ENCODE measurements around the gene TIGD6.

TIGD6 gene

DNA sequence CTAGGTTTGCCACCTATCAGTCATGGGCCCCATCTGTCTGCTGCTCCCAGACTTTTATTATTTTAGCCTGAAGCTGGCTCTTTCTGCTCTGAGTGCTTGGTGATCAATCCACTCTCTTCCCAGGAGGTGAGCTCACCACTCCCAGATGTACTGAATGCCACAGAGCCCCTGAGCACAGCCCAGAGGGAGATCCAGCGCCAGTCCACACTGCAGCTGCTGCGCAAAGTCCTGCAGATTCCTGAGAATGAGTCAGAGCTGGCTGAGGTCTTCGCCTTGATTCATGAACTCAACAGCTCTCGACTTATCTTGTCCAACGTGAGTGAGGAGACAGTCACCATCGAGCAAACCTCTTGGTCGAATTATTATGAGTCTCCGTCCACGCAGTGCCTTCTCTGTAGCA, 36.1 kb upstream of the TIGD6 start:
- Histone ChIP-seq H4K8ac (ENCODE audit: low read length) (no peak overlapping the region), H2AFZ (ENCODE audit: low read depth, low read length) (no peak overlapping the region), H3K27ac (ENCODE audit: low read length, poor library complexity, severe bottlenecking) (peak overlapping the region; percentile 89), H3K79me1 (replicated peaks; ENCODE audit: low read length, poor library complexity, severe bottlenecking) (peaks cover 19% of the 10 kb centered on the region), H3K9ac (ENCODE audit: low read length) (peak overlapping the region; percentile 71), H3K4me3 (ENCODE audit: insufficient read depth in 1 of 2, low read depth in 1 of 2, low read length in 2 of 2) (peak overlapping the region in 1 of 2 experiments; percentile 33), H3K14ac (ENCODE audit: low read length in 2 of 2) (no peak overlapping the region), H3K4me2 (ENCODE audit: low read length, poor library complexity, severe bottlenecking) (no peak overlapping the region), H3K18ac (ENCODE audit: low read depth in 1 of 2, low read length in 2 of 2) (peak overlapping the region in 1 of 2 experiments; percentile 40), H3K4me1 (ENCODE audit: control insufficient read depth, insufficient read depth, low read depth, low read length) (peaks cover 5% of the 10 kb centered on the region), H3K36me3 (ENCODE audit: control insufficient read depth in 1 of 2, insufficient read depth in 2 of 2, low read depth in 1 of 2, low read length in 2 of 2) (peaks cover 33 to 88% of the 10 kb centered on the region in 2 experiments), H3K9me3 (ENCODE audit: control insufficient read depth, low read length) (no peaks in the 10 kb centered on the region), H2BK12ac (ENCODE audit: low read length in 2 of 2) (no peak overlapping the region), H4K91ac (ENCODE audit: low read length) (no peak overlapping the region), H2AK5ac (ENCODE audit: low read length, severe bottlenecking) (no peak overlapping the region), H3K4ac (ENCODE audit: low read depth in 1 of 2, low read length in 2 of 2) (no peak overlapping the region), H3K27me3 (ENCODE audit: control insufficient read depth in 1 of 2, insufficient read depth in 1 of 2, low read length in 2 of 2) (no peaks in the 10 kb centered on the region), H2BK5ac (ENCODE audit: low read depth, low read length, poor library complexity, severe bottlenecking) (no peak overlapping the region), H2BK120ac (ENCODE audit: low read depth, low read length) (no peak overlapping the region), H2BK15ac (ENCODE audit: low read depth, poor library complexity, severe bottlenecking) (no peak overlapping the region), H3K23ac (ENCODE audit: low read length in 2 of 2) (no peak overlapping the region)
- 2% methylated on average over 9 of the region's 9 CpGs for whole genome bisulfite sequencing
- peak; percentile 98 for DNase-seq

DNA sequence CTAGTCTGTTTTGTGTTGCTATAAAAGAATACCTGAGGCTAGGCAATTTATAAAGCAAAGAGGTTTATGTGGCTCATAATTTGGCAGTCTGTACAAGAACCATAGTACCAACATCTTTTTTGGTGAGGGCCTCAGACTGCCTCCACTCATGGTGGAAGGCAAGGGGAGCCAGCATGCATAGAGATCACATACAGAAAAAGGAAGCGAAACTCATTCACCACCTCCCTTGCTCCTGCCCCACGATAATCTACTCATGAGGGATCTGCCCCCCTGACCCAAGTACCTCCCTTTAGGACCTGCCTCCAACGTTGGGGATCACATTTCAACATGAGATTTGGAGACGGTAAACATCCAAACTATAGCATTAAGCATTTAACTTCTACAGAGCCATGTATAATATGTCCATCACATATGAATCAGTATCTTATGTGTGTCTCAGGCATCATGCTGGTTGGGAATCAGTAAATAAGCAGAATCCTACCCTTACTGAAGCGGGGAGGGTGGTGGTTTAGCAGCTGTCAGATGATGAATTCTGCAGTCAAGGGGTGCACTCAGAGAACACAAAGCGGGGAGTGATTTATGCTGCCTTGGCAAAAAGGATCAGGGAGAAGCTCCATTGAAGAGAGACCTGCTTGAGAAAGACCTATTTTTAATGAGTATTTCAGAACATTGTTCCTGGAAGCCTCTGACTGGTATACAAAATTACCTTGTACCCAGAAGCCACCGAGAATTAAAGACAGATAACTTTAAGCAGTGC, 34.9 kb upstream of the TIGD6 start:
- Histone ChIP-seq H3K23ac (ENCODE audit: low read length in 2 of 2) (no peak overlapping the region), H3K4me3 (ENCODE audit: insufficient read depth in 1 of 2, low read depth in 1 of 2, low read length in 2 of 2) (no peak overlapping the region), H3K4me2 (ENCODE audit: low read length, poor library complexity, severe bottlenecking) (no peak overlapping the region), H3K18ac (ENCODE audit: low read depth in 1 of 2, low read length in 2 of 2) (no peak overlapping the region), H2AK5ac (ENCODE audit: low read length, severe bottlenecking) (peak overlapping the region; percentile 98), H2BK120ac (ENCODE audit: low read depth, low read length) (no peak overlapping the region), H2AFZ (ENCODE audit: low read depth, low read length) (no peak overlapping the region), H3K27ac (ENCODE audit: low read length, poor library complexity, severe bottlenecking) (peak overlapping the region; percentile 78), H4K8ac (ENCODE audit: low read length) (peak overlapping the region; percentile 30), H3K79me1 (replicated peaks; ENCODE audit: low read length, poor library complexity, severe bottlenecking) (peaks cover 19% of the 10 kb centered on the region), H2BK5ac (ENCODE audit: low read depth, low read length, poor library complexity, severe bottlenecking) (peak overlapping the region; percentile 34), H2BK15ac (ENCODE audit: low read depth, poor library complexity, severe bottlenecking) (no peak overlapping the region), H2BK12ac (ENCODE audit: low read length in 2 of 2) (peak overlapping the region in 1 of 2 experiments; percentile 45), H3K4me1 (ENCODE audit: control insufficient read depth, insufficient read depth, low read depth, low read length) (peaks cover 5% of the 10 kb centered on the region), H3K27me3 (ENCODE audit: control insufficient read depth in 1 of 2, insufficient read depth in 1 of 2, low read length in 2 of 2) (no peaks in the 10 kb centered on the region), H3K9me3 (ENCODE audit: control insufficient read depth, low read length) (no peaks in the 10 kb centered on the region), H3K4ac (ENCODE audit: low read depth in 1 of 2, low read length in 2 of 2) (peak overlapping the region in 1 of 2 experiments; percentile 72), H3K14ac (ENCODE audit: low read length in 2 of 2) (no peak overlapping the region), H4K91ac (ENCODE audit: low read length) (no peak overlapping the region), H3K9ac (ENCODE audit: low read length) (no peak overlapping the region), H3K36me3 (ENCODE audit: control insufficient read depth in 1 of 2, insufficient read depth in 2 of 2, low read depth in 1 of 2, low read length in 2 of 2) (peaks cover 27 to 88% of the 10 kb centered on the region in 2 experiments)
- DNase-seq = no peak
- 78% methylated on average over 5 of the region's 7 CpGs for WGBS

DNA sequence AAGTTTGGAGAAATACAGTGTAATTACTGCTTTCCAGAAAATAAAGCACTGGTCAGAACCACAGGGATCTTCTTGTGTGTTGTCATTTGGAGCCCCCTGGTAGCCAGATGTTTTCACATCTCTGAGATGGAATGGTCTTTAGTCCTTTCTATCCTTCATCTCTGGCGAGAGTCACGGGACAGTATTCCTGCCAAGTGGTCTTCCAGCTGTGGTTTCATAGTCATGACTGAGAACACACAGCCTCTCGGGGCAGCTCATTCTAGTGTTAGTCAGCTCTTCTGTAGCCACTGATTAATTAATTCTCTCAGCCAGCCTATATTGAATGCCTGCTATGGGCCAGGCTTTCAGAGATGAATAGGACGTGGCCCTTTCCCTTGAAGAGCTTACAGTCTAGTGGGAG, 34.2 kb upstream of the TIGD6 start:
- Histone ChIP-seq H3K27ac (ENCODE audit: low read length, poor library complexity, severe bottlenecking) (peak overlapping the region; percentile 78), H3K79me1 (replicated peaks; ENCODE audit: low read length, poor library complexity, severe bottlenecking) (peaks cover 15% of the 10 kb centered on the region), H2BK15ac (ENCODE audit: low read depth, poor library complexity, severe bottlenecking) (no peak overlapping the region), H3K9ac (ENCODE audit: low read length) (peak overlapping the region; percentile 41), H3K36me3 (ENCODE audit: control insufficient read depth in 1 of 2, insufficient read depth in 2 of 2, low read depth in 1 of 2, low read length in 2 of 2) (peaks cover 27 to 88% of the 10 kb centered on the region in 2 experiments), H3K23ac (ENCODE audit: low read length in 2 of 2) (no peak overlapping the region), H4K8ac (ENCODE audit: low read length) (no peak overlapping the region), H3K14ac (ENCODE audit: low read length in 2 of 2) (no peak overlapping the region), H2BK120ac (ENCODE audit: low read depth, low read length) (no peak overlapping the region), H3K4me3 (ENCODE audit: insufficient read depth in 1 of 2, low read depth in 1 of 2, low read length in 2 of 2) (no peak overlapping the region), H3K9me3 (ENCODE audit: control insufficient read depth, low read length) (no peaks in the 10 kb centered on the region), H3K4me2 (ENCODE audit: low read length, poor library complexity, severe bottlenecking) (no peak overlapping the region), H2AFZ (ENCODE audit: low read depth, low read length) (no peak overlapping the region), H2BK12ac (ENCODE audit: low read length in 2 of 2) (no peak overlapping the region), H3K18ac (ENCODE audit: low read depth in 1 of 2, low read length in 2 of 2) (no peak overlapping the region), H3K4me1 (ENCODE audit: control insufficient read depth, insufficient read depth, low read depth, low read length) (peaks cover 5% of the 10 kb centered on the region), H2BK5ac (ENCODE audit: low read depth, low read length, poor library complexity, severe bottlenecking) (no peak overlapping the region), H3K27me3 (ENCODE audit: control insufficient read depth in 1 of 2, insufficient read depth in 1 of 2, low read length in 2 of 2) (no peaks in the 10 kb centered on the region), H4K91ac (ENCODE audit: low read length) (no peak overlapping the region), H2AK5ac (ENCODE audit: low read length, severe bottlenecking) (no peak overlapping the region), H3K4ac (ENCODE audit: low read depth in 1 of 2, low read length in 2 of 2) (no peak overlapping the region)
- 68% methylated on average over 4 of the region's 4 CpGs for WGBS
- DNase-seq = peak; percentile 47

DNA sequence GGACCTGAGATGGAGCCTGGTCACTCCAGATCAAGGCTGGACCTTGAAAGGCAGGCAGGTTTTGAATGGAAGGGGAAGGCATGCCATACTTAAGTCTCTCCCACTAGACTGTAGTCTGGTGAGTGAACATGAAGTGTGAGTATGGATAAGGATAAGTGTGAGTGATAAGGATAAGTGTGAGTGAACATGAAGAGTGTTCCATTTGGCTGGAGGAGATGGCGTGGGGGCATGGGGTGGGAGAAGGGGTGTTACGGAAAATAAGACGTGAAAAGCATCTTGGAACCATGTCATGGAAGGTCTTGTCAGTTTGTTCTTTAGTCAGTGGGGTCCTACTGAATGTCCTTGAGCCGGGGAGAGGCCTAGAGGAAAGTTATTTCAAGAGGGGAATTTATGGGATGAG, 32.9 kb upstream of the TIGD6 start:
- Histone ChIP-seq H2BK15ac (ENCODE audit: low read depth, poor library complexity, severe bottlenecking) (no peak overlapping the region), H3K4me2 (ENCODE audit: low read length, poor library complexity, severe bottlenecking) (no peak overlapping the region), H3K4ac (ENCODE audit: low read depth in 1 of 2, low read length in 2 of 2) (no peak overlapping the region), H2AK5ac (ENCODE audit: low read length, severe bottlenecking) (no peak overlapping the region), H2BK5ac (ENCODE audit: low read depth, low read length, poor library complexity, severe bottlenecking) (no peak overlapping the region), H3K27me3 (ENCODE audit: control insufficient read depth in 1 of 2, insufficient read depth in 1 of 2, low read length in 2 of 2) (no peaks in the 10 kb centered on the region), H3K4me3 (ENCODE audit: insufficient read depth in 1 of 2, low read depth in 1 of 2, low read length in 2 of 2) (no peak overlapping the region), H3K36me3 (ENCODE audit: control insufficient read depth in 1 of 2, insufficient read depth in 2 of 2, low read depth in 1 of 2, low read length in 2 of 2) (peaks cover 27 to 90% of the 10 kb centered on the region in 2 experiments), H3K14ac (ENCODE audit: low read length in 2 of 2) (no peak overlapping the region), H3K79me1 (replicated peaks; ENCODE audit: low read length, poor library complexity, severe bottlenecking) (peaks cover 10% of the 10 kb centered on the region), H2AFZ (ENCODE audit: low read depth, low read length) (no peak overlapping the region), H3K23ac (ENCODE audit: low read length in 2 of 2) (no peak overlapping the region), H4K91ac (ENCODE audit: low read length) (no peak overlapping the region), H3K9ac (ENCODE audit: low read length) (no peak overlapping the region), H2BK12ac (ENCODE audit: low read length in 2 of 2) (no peak overlapping the region), H3K9me3 (ENCODE audit: control insufficient read depth, low read length) (no peaks in the 10 kb centered on the region), H3K27ac (ENCODE audit: low read length, poor library complexity, severe bottlenecking) (no peak overlapping the region), H3K4me1 (ENCODE audit: control insufficient read depth, insufficient read depth, low read depth, low read length) (peaks cover 5% of the 10 kb centered on the region), H4K8ac (ENCODE audit: low read length) (no peak overlapping the region), H3K18ac (ENCODE audit: low read depth in 1 of 2, low read length in 2 of 2) (no peak overlapping the region), H2BK120ac (ENCODE audit: low read depth, low read length) (no peak overlapping the region)
- DNase-seq = no peak
- 97% methylated on average over 4 of the region's 4 CpGs for WGBS
